Stimulated activated naive CD4-positive, alpha-beta T cell treated with Interleukin-2 at 50 U/mL for 16 hours (primary cell): ENCODE measurements around the gene ADAMTS2.

Experiments
- DNase-seq: peaks from one replicate; lab custom pipeline; 2025; lab: John Stamatoyannopoulos, UW

Gene ADAMTS2

DNA sequence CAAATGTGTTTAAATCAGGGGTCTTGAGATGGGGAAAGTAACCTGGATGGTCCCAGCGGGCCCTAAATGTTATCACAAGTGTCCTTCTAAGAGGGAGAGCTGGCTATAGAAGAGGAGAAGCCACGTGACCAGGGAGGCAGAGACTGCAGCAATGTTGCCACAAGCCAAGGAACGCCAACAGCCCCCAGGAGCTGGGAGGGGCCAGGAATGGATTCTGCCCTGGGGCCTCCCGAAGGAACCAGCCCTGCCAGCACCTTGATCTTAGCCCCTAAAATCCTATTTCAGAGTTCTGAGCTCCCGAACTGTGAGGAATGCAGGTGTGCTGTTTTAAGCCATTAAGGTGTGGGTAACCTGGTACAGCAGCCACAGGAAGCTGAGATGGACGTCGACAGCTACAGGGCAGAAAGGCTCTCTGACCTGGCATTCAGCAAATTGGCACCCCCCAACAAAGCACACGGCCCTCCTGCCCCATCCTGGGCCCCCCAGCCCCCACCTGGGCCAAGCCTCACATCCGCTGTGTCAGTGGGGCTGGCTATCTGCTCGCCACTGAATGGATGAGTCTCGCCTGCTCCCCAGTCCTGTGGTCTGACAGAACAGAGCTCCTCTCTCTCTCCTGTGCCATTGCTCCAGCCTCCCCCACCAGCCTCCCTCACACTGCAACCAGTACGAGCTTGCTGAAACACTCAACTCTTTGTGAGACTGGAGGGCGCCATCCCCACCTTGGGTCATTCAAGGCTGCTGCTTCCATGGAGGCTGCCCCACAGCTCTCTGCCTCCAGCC lies 78.8 kb downstream of the ADAMTS2 start:
- DNase-seq = no peak

DNA sequence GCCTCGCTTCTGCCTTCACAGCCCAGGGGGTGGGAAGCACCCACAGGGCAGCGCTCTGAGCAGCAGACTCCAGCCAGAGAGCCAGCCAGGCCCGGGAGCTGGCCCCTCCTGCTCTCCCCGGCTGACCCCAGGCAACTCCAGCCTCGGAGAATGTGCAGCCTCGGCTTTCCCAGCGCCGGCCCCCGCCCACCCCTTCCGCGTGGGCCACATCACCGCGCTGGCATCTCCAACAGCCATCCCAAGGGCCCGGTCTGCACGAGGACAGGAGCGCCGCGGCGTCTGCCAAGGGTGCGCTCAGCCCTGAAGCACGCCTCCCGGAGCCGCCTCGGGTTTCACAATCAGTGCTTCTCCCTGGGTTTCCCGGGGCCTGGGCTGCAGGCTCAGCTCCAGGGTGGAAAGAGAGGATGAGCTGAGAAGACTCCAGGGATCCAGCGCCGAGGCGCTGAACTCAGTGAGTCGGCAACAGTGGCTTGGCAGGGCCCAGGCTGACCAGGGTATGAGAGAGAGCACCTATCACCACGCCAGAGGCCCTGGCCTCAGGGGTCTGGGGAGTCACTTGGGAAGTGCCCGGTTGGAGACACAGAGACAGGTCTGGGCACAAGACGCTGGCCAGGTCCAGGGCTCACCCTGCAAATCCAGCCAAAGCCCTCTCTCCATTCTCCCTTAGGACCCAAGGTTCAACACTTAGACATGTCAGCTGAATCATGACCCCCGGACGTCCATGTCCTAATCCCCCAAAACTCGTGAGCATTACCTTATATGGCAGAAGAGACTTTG lies 79.6 kb downstream of the ADAMTS2 start:
- DNase-seq = no peak

DNA sequence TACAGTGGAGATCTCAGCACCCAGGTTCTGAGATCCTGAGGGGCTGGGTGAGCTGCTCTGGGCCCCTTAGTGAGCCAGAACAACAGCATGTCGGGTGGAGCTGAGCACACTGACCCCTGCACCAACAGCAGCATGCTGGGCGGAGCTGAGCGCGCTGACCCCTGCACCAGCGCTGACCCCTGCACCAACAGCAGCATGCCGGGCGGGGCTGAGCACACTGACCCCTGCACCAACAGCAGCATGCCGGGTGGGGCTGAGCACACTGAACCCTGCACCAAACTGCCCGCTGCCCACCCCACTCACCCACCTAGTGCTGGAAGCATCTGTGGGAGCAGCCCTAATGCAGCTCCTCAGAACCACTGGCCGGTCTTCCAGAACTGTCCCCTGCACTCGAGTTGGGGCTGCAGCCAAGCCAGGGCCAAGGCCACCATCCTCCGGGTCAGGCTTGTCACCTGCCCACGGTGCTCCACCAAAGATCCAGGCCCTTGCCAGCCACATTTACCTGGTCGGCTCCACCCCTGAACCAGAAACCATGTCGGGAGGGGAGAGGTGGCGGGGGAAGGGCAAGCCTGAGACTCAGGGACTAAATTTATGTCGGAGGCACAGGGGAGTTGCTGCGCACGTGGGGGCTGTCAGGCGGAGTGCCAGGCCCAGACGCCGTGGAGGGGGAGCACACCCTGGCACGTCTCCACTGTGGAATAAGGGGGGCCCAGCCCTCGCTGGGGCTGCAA lies 80.3 kb downstream of the ADAMTS2 start:
- no peak for DNase-seq

DNA sequence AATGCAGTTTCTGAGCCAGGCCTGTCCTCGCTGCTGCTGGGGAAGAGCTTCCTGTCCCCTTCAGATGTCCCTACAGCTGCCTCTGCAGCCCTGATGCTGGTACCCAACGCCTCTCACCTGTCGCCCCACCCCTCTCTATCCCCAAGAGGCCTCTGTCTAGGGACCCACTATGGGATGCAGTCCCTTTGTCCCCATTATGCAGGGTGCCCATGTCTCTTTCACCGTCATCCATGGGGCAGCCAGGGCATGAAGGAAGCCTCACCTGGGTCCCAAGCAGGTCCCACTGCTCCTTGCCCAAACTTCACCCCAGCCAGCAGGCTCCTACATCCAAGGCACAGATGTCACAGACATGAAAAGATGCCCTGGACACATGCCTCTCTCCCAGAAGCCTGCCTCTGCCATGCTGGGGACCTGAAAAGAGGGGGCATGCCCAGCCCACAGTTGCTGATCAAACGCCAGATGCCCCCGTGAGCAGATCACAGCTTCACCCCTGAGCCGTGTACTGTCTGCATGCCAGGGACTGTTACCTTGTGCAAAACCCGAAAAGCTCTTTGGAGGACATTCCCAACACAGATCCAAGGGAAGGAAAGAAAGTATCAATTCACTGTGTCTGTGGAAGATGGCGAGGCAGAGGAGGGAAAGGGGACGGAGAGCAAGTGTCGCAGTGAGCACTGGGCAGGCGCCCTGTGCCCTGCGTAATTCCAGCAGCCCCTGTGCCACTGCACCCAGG lies 81.0 kb downstream of the ADAMTS2 start:
- no peak for DNase-seq

DNA sequence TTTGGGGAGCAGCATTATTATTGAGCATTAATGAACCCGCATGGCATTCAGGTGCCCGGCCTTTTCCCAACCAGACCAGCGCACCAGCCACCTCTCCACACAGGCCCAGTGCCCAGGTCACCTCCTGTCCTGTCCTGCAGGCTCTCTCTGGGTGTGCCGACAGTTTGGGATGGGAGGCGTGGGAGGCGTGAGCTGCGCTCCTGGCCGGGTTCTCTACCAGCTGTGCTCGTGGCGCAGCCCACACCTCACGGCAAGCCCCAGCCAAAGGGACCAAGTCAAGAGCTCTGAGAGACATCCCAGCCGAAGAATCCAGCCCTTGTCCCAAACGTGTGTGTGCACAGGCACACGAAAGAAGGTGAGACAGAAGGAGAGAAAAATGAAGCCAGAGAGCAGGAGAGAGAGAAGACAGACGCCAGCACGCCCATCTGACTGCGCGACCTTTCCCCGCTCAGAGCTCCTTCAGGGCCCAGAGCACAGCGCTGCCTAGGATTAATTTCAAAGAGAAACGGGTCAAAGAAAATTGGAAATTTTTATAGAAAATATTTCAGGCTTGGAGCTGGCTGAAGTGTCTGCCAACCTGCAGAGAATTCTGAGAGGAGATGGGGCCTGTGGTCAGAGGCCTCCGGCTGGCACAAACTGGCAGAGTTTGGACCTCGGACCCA lies 81.7 kb downstream of the ADAMTS2 start:
- no peak for DNase-seq

DNA sequence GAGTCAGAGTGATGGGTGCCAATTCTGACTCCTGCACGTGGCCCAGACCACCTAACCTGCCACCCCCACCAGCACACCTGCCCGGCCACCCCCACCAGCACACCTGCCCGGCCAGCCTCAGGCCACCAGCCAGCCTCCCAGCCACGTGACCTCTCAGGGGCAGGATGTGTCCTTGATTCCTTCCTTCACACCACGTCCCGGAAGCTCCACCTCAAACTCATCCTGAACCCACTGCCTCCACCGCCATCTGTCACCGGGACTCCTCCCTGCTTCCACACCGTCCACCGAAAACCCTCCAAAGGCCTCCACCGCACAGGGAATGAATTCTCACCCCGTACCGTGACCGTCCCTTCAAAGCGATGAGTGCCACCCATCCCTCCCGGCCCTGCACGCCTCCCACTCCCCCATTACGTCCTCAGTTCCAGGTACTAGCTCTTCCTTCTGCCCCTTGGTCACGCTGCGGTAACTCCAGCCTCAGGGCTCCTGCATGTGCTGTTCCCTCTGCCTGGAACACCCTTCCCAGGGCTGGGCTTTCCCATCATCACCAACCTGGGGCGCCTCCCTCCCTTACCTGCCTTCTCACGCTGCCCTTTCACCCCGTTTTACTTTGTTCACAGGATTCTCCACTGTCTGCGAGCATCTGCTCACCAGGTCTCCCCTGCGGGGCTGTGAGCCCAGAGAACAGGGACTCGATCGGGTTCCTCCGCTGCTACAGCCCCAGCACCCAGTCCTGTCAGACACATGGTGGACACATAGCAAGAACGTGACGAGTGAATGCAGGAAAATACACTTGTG lies 82.9 kb downstream of the ADAMTS2 start:
- no peak for DNase-seq

DNA sequence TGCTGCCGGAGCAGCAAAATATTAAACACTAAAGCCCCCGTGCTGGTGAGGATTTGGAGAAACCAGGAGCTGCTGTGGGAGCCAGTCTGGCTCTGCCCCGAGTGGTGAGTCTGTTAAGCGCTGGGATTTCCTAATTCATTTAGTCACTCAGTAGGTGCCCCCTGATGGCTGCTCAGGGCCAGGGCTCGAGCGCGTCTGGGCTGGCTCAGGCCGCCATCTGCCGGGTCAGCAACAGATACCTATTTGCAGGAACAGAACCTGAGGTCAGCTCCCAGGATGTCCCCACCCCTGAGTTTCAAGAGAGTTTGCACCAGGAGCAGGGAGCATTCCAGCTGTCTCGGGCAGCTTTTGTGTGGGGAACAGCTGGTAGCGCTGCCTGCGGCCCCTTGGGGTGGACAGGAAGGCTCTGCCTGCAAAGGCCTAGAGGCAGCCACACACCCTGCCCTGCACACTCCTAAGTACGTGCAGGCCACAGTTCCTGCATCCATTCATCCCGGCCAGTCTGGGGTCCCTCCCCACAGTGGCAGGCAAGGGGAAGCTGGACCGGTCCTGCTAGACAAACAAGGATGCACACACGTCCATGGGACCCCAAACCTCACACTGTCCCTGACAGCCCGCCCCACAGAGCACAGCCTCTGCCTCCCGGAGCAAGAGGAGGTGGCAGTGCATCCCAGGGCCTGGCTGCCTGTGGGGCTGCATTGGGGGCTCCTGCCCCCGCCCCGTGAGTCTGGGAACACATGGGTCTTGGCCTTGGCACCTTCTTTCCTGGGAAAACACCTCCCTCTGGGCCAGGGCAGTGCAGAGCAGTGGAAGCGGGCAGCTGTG lies 83.7 kb downstream of the ADAMTS2 start:
- DNase-seq = no peak

DNA sequence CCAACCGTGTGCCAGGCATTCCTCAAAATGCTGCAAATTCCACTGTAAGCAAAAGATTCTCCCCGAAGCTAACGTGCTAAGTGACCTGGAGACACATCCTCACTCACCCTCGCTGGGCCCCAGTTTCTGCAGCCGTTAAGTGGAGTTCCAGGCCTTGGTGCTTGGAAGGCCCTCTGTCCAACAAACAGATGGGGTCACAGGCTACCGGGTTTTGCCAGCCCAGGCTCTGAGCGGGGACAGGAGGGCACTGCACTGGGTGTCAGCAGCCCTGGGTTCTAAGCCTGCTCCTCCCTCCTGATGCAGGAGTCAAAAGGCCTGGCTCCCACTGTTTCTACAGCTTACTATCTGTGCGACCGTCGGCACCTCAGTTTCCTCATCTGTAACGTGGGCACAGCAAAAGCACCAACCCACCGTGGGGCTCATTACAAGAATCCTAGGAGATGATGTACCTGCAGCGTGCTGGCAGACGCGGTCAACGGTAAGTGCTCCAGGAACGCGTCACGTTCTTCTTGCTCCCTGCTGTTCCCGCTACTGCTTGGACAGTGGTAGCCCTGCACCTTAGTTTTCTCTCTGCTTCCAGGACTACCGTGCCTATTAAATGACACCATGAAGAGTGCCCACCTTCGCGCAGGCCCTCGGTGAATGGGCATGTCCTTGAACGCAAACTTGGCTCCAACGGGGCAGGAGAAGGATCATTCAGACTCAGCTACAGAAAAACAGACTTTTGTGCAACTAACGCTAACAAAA lies 84.8 kb downstream of the ADAMTS2 start:
- DNase-seq = no peak

DNA sequence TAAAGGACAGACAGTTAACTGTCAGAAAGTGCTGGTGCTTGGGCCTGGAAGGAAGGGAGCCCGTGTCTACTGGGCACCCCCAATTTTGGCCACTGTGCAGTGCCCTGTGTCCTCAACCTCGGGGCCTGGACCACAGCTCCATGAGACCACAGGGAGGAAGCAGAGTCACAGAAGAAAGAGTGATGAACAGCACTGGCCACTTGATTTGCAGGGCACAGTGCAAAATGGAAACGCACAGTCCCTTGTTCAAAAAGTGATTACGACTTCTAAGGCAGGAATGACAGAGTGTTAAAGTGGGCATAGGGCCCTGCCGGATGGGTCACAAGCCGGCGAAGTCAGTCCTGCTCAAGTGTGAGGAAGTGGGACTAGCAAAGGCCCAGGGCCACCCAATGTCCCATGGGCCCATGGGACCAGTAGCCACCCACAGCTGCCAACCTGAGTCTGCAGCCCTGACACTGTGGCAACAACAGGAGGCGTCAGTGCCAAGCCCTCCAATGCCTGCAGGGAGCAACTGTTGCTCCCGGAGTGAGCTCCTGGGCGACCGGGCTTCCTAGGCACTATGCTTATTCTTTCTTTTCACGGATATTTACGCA lies 85.4 kb downstream of the ADAMTS2 start:
- no peak for DNase-seq

DNA sequence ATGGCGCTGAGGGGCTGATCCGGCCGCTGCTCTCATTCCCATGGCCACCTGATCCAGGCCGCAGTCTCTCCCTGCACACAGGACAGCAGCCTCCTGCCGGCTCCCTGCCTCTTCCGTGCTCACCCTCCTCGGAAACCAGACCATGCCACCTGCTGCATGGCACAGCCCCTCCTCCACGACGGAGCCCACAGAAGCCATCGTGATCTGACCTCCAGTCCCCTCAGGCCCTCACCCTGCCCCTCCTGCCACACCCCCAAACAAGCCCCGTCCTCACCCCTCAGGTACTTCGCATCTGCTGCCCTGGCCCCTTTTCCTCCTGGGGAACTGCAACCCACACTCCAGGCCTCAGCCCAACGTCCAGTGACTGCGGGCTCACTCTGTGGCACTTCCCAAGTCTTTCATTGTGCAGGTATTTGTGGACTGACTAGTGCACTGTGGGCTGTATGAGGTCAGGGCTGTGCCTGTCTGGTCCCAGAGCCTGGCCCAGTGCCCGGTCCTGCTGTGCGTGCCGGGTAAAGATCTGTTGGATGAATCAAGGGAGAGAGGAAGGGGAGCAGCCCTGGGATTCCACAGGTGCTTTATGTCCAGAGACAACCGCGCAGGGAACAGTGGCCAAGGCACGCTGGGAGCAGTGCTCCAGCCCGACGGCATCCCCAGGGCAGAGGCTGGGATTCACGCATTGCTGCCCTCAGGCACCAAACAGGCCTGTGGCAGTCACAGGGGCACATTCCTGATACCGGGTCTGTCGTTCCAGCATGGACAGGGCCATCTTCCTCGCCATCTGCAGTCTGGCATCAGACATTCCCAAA lies 86.1 kb downstream of the ADAMTS2 start:
- DNase-seq = no peak

DNA sequence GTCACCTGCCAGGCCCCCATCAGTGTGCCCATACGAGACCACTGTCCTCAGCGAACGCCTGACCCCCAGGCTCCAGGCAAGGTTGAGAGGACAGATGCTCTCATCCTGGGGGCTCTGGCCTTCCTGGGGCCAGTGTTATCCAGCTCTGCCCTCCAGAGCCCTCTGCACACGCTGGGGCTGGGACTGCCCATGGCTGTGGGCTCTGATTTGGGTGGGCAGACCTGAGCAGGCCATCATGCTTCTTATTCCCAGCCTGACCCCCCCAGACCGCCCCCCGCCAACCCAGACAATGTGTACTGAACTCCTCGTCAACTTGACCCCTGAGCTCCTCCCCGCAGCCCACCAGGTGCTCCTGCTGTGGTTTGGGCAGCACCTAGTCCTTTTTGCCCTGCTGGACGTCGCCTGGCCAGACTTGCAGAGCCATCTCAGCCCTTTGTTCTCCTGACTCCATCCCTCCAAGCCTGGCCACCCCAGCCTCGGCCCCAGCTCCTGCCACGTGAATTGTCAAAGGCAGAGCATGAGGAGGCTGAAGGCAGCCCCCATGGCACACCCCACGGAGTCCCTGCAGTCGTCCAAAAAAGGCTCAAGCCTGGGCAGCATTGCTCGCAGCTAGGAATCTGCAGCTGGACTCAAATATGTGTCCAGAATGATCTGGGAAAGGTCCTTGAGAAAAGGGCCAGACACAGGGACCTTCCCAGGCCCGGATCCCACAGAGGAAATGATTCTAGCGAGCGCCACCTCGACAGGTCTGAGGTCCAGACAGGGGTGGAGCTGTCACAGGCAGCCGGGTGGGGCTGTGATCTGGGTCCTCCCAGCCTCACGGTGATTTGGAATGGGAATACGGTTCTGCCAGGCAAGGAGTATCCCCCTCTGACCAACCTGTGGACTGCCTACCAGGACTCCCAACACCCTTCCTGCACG lies 87.0 kb downstream of the ADAMTS2 start:
- no peak for DNase-seq

DNA sequence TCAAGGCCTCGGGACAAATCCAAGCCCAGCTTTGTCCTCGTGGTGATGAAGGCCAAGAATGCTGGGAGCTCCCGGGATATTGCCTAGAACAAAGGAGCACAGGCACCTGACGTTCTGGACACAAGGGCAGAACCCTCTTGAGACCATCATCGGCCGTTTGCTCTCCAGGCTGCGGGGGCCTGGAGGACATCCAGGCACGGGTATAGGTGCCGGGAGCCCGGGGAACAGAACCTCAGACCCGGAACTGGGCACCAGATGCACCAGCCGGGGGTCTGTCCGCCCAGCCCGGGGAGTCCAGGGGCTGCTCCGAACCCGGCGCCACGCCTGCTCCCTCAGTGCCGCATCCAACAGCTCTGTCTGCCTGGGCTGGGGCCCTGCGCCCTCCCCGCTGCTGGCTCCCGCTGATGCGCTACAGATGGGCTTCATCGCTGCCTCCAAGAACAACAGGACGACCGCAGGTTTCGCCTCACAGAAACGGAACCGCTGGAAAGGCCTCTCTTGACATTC lies 88.0 kb downstream of the ADAMTS2 start:
- DNase-seq = no peak

DNA sequence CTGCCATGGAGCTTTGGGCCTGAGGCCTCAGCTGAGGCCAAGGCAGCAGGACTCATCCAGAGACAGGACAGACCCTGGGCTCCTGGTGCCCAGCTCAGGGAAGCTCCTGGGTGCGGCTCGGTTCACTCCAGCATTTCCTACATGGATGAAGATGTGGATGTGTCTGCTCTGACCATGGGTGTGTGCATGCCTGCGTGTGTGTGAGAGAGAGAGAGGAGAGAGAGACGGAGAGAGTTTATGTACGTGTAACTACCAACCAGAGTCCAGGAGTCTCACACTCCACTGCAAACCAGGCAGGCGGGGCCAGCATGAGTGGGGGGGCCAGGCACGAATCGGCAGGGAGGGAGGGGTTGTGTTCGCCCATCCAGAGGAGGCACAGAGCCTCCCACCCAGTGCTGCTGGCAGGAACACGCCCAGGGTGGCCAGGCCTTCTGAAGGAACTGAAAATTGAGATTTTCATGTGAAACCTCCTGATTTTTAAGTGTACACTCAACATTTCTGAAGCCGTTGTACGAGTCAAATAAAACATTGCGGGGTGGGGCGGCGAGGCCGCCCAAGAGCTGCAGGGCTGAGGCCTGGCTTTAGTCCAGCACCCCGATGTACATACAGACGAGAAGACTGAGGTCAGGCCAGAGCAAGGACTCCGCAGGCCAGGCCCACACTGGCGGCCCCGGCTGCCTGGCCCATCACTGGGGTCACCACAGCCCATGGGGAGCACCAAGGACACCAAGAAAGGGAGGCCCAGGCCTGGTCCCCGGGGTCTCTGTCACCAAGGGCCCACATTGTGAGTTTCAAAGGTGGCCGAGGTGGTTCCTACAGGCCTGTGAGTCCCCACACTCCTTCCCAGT lies 88.7 kb downstream of the ADAMTS2 start:
- no peak for DNase-seq

DNA sequence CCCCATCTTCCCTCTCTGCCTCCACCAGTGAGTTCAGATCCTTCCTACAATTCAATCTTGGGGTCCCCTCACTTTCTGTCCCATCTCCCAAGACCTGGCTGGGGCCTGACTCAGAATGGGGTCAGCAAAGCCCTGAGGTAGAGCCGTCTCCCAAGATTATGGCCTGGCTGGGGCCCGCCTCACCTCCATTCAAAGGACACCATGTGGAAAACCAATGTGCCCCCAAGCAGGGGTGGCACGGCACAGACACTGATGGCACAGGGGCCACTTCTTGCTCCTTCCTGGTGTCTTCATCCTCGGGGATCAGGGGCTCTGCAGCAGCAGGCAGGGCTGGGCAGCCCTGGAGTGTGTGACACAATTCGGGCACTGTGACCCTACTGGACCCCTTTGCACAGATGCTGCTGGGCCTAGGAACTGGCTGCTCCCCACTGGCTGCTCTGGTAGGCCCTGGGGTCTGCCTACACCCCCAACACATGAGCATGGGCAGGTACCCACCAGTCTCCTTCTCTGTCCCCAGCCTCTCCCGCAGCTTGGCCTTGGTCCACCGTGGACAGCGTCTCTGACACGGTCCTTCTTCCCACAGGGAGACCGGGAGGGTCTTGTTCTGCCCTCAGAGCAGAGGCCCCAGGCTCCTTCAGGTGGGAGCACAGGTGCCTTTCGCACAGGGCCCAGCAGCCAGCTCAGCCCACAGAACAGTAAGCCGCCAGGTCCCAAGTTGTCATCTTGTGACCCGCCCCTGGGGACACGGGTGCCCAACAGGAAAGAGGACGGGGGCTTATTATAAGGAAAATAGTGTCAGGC lies 89.5 kb downstream of the ADAMTS2 start:
- DNase-seq = no peak
